Hepatocyte (in vitro differentiated cells): ENCODE results near the gene CSF3. TPM values are rescaled to one million over a fixed set of nuclear protein-coding genes. Genes with fewer than 3 reads are reported as not detected.

ENCODE experiments used
- DNase-seq: peaks from one replicate; pipeline ENCODE4 v3.0.0-alpha.2; 2016; ENCODE audit warnings: low spot score
- H2AFZ ChIP-seq: fragments of 200-600 bp; sonication (generic); 2 replicates; pipeline ENCODE4 v1.6.0; 2016; ENCODE audit warnings: antibody characterized with exemption, mild to moderate bottlenecking
- H3K27ac ChIP-seq: fragments of 200-600 bp; sonication (generic); 2 replicates; pipeline ENCODE4 v1.5.1; 2016; ENCODE audit warnings: mild to moderate bottlenecking
- H3K27me3 ChIP-seq: fragments of 200-600 bp; sonication (generic); 2 replicates; pipeline ENCODE4 v1.6.1; 2016
- H3K36me3 ChIP-seq: fragments of 200-600 bp; sonication (generic); replicated peaks from 2 replicates; pipeline ENCODE4 v1.5.1; 2016; ENCODE audit warnings: low read depth; ENCODE audit not compliant: insufficient read depth
- H3K4me1 ChIP-seq: fragments of 200-600 bp; sonication (generic); 2 replicates; pipeline ENCODE4 v1.5.1; 2016; ENCODE audit warnings: mild to moderate bottlenecking, moderate library complexity; ENCODE audit not compliant: insufficient read depth
- H3K4me2 ChIP-seq: fragments of 200-600 bp; sonication (generic); 2 replicates; pipeline ENCODE4 v1.6.0; 2016
- H3K4me3 ChIP-seq: fragments of 200-600 bp; sonication (generic); 2 replicates; pipeline ENCODE4 v1.5.1; 2016; ENCODE audit warnings: mild to moderate bottlenecking
- H3K79me2 ChIP-seq: fragments of 200-600 bp; sonication (generic); 2 replicates; pipeline ENCODE4 v1.6.0; 2017; ENCODE audit warnings: mild to moderate bottlenecking
- H3K9me2 ChIP-seq: fragments of 200-600 bp; sonication (generic); replicated peaks from 2 replicates; pipeline ENCODE4 v1.6.0; 2017; ENCODE audit warnings: mild to moderate bottlenecking; ENCODE audit not compliant: insufficient read depth
- H3K9me3 ChIP-seq: fragments of 200-600 bp; sonication (generic); 2 replicates; pipeline ENCODE4 v1.5.1; 2016; ENCODE audit warnings: low read depth, mild to moderate bottlenecking
- H4K20me1 ChIP-seq: fragments of 200-600 bp; sonication (generic); 2 replicates; pipeline ENCODE4 v1.6.0; 2016; ENCODE audit warnings: mild to moderate bottlenecking; ENCODE audit not compliant: insufficient read depth, poor library complexity, severe bottlenecking
- CTCF ChIP-seq: fragments of 200-600 bp; sonication (generic); IDR thresholded peaks from 2 replicates; pipeline ENCODE4 v1.5.1; 2016; ENCODE audit warnings: antibody characterized with exemption, mild to moderate bottlenecking; ENCODE audit not compliant: poor library complexity
- EZH2 ChIP-seq: fragments of 200-600 bp; sonication (generic); IDR thresholded peaks from 2 replicates; pipeline ENCODE4 v1.6.1; 2016; ENCODE audit warnings: antibody characterized with exemption, mild to moderate bottlenecking, borderline replicate concordance
- EZH2phosphoT487 ChIP-seq: fragments of 200-600 bp; sonication (generic); IDR thresholded peaks from one replicate; pipeline ENCODE4 v1.6.1; 2018; ENCODE audit warnings: antibody characterized with exemption, mild to moderate bottlenecking, low read depth, moderate library complexity; ENCODE audit not compliant: unreplicated experiment, severe bottlenecking
- WGBS: methylation state at CpG from one replicate; pipeline ENCODE4 v1.1.6; 2016; ENCODE audit warnings: low lambda C conversion rate; ENCODE audit errors: missing lambda C conversion rate; 5-methylcytosine and 5-hydroxymethylcytosine counted together
- polyA plus RNA-seq: library from polyadenylated mRNA; unstranded; fragments of >200 nt; fragmentation: Nextera tagmentation; extraction: Ambion mirVana; gene quantifications from 2 replicates; pipeline ENCODE4 v1.2.1, GENCODE V29; 2016
- total RNA-seq: library from RNA; depleted of rRNA; stranded (reverse); fragments of >200 nt; gene quantifications from 2 replicates; pipeline ENCODE4 v1.2.3, GENCODE V29; 2014

Gene CSF3
- total and polyA plus RNA-seq, 2 experiments from 2014 or later, result 0.36 TPM; not detected in 1

- TF ChIP-seq CTCF (no peak), EZH2 (no peak), EZH2phosphoT487 (no peak)
- Histone ChIP-seq H3K4me1 (no peaks in the 10 kb centered on the region), H3K27me3 (no peaks in the 10 kb centered on the region), H3K4me3 (no peak overlapping the region), H3K9me2 (no peaks in the 10 kb centered on the region), H2AFZ (no peak overlapping the region), H3K27ac (no peak overlapping the region), H4K20me1 (no peaks in the 10 kb centered on the region), H3K9me3 (no peaks in the 10 kb centered on the region), H3K79me2 (no peaks in the 10 kb centered on the region), H3K4me2 (no peak overlapping the region), H3K36me3 (no peaks in the 10 kb centered on the region)
- 86% methylated on average over 6 of the region's 6 CpGs for WGBS
- DNase-seq, result no peak
Observed at GRCh38 chr17:39969375-39969774, 45.9 kb upstream of the CSF3 start.

GRCh38 chr17:39970157-39970692 lies 45.0 kb upstream of the CSF3 start:
- WGBS, result 86% methylated on average over 7 of the region's 7 CpGs

GRCh38 chr17:39971076-39971603 lies 44.1 kb upstream of the CSF3 start:
- no peak overlapping the region for H3K4me3 ChIP-seq
- 83% methylated on average over 4 of the region's 4 CpGs for WGBS
- H3K79me2 ChIP-seq, result no peaks in the 10 kb centered on the region
- no peak for DNase-seq
- no peak overlapping the region for H2AFZ ChIP-seq
- TF ChIP-seq CTCF (no peak), EZH2 (no peak), EZH2phosphoT487 (no peak)
- no peaks in the 10 kb centered on the region for H3K36me3 ChIP-seq
- no peak overlapping the region for H3K4me2 ChIP-seq
- H4K20me1 ChIP-seq, result no peaks in the 10 kb centered on the region
- no peaks in the 10 kb centered on the region for H3K9me3 ChIP-seq
- no peaks in the 10 kb centered on the region for H3K27me3 ChIP-seq
- no peaks in the 10 kb centered on the region for H3K4me1 ChIP-seq
- H3K27ac ChIP-seq, result no peak overlapping the region
- H3K9me2 ChIP-seq, result no peaks in the 10 kb centered on the region

More at GRCh38 chr17:39970157-39970692, 45.0 kb upstream of the CSF3 start:
- no peak for TF ChIP-seq EZH2
- TF ChIP-seq EZH2phosphoT487, result no peak
- no peak for TF ChIP-seq CTCF
- DNase-seq, result no peak
- Histone ChIP-seq H3K4me1 (no peaks in the 10 kb centered on the region), H3K9me2 (no peaks in the 10 kb centered on the region), H2AFZ (no peak overlapping the region), H3K27me3 (no peaks in the 10 kb centered on the region), H3K27ac (no peak overlapping the region), H3K4me3 (no peak overlapping the region), H3K4me2 (no peak overlapping the region), H3K36me3 (no peaks in the 10 kb centered on the region), H3K9me3 (no peaks in the 10 kb centered on the region), H3K79me2 (no peaks in the 10 kb centered on the region), H4K20me1 (no peaks in the 10 kb centered on the region)
